ENCODE data around the gene TRDN. TPM values are rescaled to one million over a fixed set of nuclear protein-coding genes. Genes with fewer than 3 reads are reported as not detected.

Gene TRDN
- total and polyA plus RNA-seq, 7 donors, result under 0.01 to 1.2 TPM; not detected in 5

DNA sequence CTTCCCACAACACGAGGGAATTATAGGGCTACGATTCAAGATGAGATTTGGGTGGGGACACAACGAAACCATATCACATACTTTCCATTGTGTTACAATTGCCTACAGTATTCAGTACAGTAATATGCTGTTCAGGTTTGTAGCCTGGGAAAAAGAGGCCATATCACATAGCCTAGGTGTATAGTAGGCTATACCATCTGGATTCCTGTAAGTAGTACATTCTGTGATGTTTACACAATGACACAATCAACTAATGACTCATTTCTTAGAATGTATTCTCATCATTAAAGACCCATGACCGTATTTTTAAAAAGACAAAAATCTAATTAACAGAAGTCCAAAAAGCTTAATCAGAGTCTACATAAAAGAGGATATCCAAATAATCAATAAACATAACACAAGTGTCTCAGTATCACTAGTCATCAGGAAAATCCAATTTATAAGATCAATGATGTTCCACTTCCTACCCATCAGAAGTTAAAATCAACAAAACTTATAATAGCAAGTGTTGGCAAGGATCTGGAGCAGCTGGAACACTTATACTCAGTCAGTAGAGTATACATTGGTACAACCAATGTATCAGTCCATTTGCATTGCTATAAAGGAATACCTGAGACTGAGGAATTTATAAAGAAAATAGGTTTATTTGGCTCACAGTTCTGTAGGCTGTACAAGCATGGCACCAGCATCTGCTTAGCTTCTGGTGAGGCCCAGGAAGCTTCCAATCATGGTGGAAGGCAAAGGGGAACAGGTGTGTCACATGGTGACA, 424.8 kb downstream of the TRDN start:
- Histone ChIP-seq H3K27me3 (no peaks in the 10 kb centered on the region), H3K27ac (no peak overlapping the region), H3K4me3 (no peak overlapping the region), H3K36me3 (no peaks in the 10 kb centered on the region), H3K9me3 (no peaks in the 10 kb centered on the region), H3K4me1 (no peaks in the 10 kb centered on the region)
- WGBS, 2 donors, result 80 to 90% methylated on average over 4 of the region's 4 CpGs
- intact Hi-C loops (cut with DNase I), result no loop called here
- no peak for DNase-seq
- TF ChIP-seq EP300 (IDR thresholded peaks at IDR 0.05) (no peak), POLR2AphosphoS5 (IDR thresholded peaks at IDR 0.05) (no peak), POLR2A (IDR thresholded peaks at IDR 0.05) (no peak)
- TF ChIP-seq, protein P1, sequence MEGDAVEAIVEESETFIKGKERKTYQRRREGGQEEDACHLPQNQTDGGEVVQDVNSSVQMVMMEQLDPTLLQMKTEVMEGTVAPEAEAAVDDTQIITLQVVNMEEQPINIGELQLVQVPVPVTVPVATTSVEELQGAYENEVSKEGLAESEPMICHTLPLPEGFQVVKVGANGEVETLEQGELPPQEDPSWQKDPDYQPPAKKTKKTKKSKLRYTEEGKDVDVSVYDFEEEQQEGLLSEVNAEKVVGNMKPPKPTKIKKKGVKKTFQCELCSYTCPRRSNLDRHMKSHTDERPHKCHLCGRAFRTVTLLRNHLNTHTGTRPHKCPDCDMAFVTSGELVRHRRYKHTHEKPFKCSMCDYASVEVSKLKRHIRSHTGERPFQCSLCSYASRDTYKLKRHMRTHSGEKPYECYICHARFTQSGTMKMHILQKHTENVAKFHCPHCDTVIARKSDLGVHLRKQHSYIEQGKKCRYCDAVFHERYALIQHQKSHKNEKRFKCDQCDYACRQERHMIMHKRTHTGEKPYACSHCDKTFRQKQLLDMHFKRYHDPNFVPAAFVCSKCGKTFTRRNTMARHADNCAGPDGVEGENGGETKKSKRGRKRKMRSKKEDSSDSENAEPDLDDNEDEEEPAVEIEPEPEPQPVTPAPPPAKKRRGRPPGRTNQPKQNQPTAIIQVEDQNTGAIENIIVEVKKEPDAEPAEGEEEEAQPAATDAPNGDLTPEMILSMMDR (IDR thresholded peaks at IDR 0.05), result no peak

GRCh38 chr6:123210645-123211044, 426.1 kb downstream of the TRDN start:
- no peaks in the 10 kb centered on the region for H3K36me3 ChIP-seq
- H3K4me3 ChIP-seq, result no peak overlapping the region
- H3K9me3 ChIP-seq, result no peaks in the 10 kb centered on the region
- no peaks in the 10 kb centered on the region for H3K27me3 ChIP-seq
- no peak for DNase-seq
- 81 to 85% methylated on average over 2 of the region's 2 CpGs for WGBS, 2 donors
- intact Hi-C loops (cut with DNase I), result no loop called here
- no peak overlapping the region for H3K27ac ChIP-seq
- no peak for TF ChIP-seq POLR2A (IDR thresholded peaks at IDR 0.05)
- TF ChIP-seq POLR2AphosphoS5 (IDR thresholded peaks at IDR 0.05), result no peak
- TF ChIP-seq, protein P1 (IDR thresholded peaks at IDR 0.05), result no peak
- no peak for TF ChIP-seq EP300 (IDR thresholded peaks at IDR 0.05)
- no peaks in the 10 kb centered on the region for H3K4me1 ChIP-seq

DNA sequence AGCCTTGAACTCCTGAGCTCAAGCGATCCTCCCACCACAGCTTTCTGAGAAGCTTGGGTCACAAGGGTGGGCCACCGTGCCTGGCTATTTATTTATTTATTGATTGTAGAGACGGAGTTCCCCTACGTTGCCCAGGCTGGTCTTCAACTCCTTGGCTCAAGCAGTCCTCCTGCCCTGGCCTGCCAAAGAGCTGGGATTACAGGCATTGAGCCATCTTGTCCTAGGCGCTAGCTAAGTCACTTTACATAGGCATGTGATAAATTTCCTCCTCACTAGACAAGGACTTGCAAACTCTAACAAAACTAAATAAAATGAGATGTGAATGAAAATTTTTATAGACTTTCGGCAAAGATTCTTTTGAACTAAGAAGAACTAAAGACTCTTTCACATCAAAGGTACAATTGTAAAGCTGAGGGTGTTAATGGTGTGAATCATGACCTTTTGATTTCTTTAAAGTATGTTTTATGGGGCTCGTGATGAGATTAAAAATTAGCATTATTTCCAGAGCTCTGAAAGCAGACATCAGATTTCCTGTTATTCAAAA, 428.7 kb downstream of the TRDN start:
- intact Hi-C loops (cut with DNase I), result no loop called here
- 74 to 78% methylated on average over 7 of the region's 7 CpGs for WGBS, 2 donors
- Histone ChIP-seq H3K27ac (no peak overlapping the region), H3K9me3 (no peaks in the 10 kb centered on the region), H3K27me3 (no peaks in the 10 kb centered on the region), H3K4me3 (no peak overlapping the region), H3K36me3 (no peaks in the 10 kb centered on the region), H3K4me1 (no peaks in the 10 kb centered on the region)
- TF ChIP-seq POLR2A (IDR thresholded peaks at IDR 0.05) (no peak), POLR2AphosphoS5 (IDR thresholded peaks at IDR 0.05) (no peak), EP300 (IDR thresholded peaks at IDR 0.05) (no peak)
- TF ChIP-seq, protein P1 (IDR thresholded peaks at IDR 0.05), result no peak
- no peak for DNase-seq

DNA sequence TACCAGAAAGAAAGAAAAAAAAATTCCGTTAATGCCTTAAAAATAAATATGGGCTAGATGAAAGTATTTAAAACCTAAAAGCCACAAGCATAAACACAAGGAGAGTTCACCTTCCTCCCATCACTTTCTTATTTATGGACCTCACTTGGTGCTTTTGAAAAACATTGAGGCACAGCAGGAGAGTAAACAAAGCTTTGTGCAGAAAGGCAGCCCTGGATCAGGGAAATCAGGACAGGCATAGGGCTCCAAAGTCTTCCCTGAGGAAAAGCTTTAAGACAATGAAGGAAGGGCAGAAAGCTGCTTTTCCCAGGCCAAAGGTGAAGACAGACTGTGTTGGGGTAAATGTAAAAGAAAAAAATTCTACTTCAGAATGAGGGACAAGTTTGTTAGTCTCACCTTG, 432.8 kb downstream of the TRDN start:
- H3K4me1 ChIP-seq, result no peaks in the 10 kb centered on the region
- 44 to 64% methylated on average over 1 of the region's 1 CpG for WGBS, 2 donors
- intact Hi-C loops (cut with DNase I), result no loop called here
- DNase-seq, result no peak
- no peaks in the 10 kb centered on the region for H3K36me3 ChIP-seq
- H3K27ac ChIP-seq, result no peak overlapping the region
- no peak overlapping the region for H3K4me3 ChIP-seq
- TF ChIP-seq POLR2A (IDR thresholded peaks at IDR 0.05), result no peak
- TF ChIP-seq, protein P1 (IDR thresholded peaks at IDR 0.05), result no peak
- TF ChIP-seq POLR2AphosphoS5 (IDR thresholded peaks at IDR 0.05), result no peak
- TF ChIP-seq EP300 (IDR thresholded peaks at IDR 0.05), result no peak
- H3K27me3 ChIP-seq, result no peaks in the 10 kb centered on the region
- H3K9me3 ChIP-seq, result no peaks in the 10 kb centered on the region

All from sigmoid colon (tissue), 7 donors.